ENCODE results near the gene EYA4. TPM values are rescaled to one million over a fixed set of nuclear protein-coding genes. Genes with fewer than 3 reads are reported as not detected.

EYA4 gene
- total RNA-seq, 4 donors from 2014 or later, result 0.09 to 1.1 (median 0.61) TPM

- TF ChIP-seq CTCF (IDR thresholded peaks at IDR 0.05) (no peak), POLR2A (IDR thresholded peaks at IDR 0.05) (no peak)
- Histone ChIP-seq H3K27ac (no peak overlapping the region), H3K9me3 (peaks cover 0 to 6% (median 5%) of the 10 kb centered on the region in 3 donors), H3K27me3 (no peaks in the 10 kb centered on the region), H3K36me3 (no peaks in the 10 kb centered on the region), H3K4me3 (no peak overlapping the region), H3K4me1 (no peaks in the 10 kb centered on the region)
- WGBS, 2 donors, result 7 to 13% methylated on average over 2 of the region's 2 CpGs
- intact Hi-C loops (cut with DNase I), result no loop called here
- no peak for DNase-seq
Measured at GRCh38 chr6:133214267-133214666, 26.9 kb upstream of the EYA4 start.

- DNase-seq, result no peak
- H3K27me3 ChIP-seq, result no peaks in the 10 kb centered on the region
Measured at GRCh38 chr6:133218852-133219251, 22.3 kb upstream of the EYA4 start.

GRCh38 chr6:133223452-133224029 is 17.6 kb upstream of the EYA4 start:
- no peak for DNase-seq
- Histone ChIP-seq H3K36me3 (no peaks in the 10 kb centered on the region), H3K9me3 (no peaks in the 10 kb centered on the region), H3K4me1 (no peaks in the 10 kb centered on the region), H3K27ac (no peak overlapping the region), H3K27me3 (no peaks in the 10 kb centered on the region), H3K4me3 (no peak overlapping the region)
- WGBS, 2 donors, result 76 to 79% methylated on average over 3 of the region's 3 CpGs
- intact Hi-C loops (cut with DNase I), result no loop called here
- TF ChIP-seq POLR2A (IDR thresholded peaks at IDR 0.05), result no peak
- no peak for TF ChIP-seq CTCF (IDR thresholded peaks at IDR 0.05)

More at GRCh38 chr6:133218852-133219251, 22.3 kb upstream of the EYA4 start:
- intact Hi-C loops (cut with DNase I), result no loop called here
- TF ChIP-seq POLR2A (IDR thresholded peaks at IDR 0.05), result no peak
- no peak for TF ChIP-seq CTCF (IDR thresholded peaks at IDR 0.05)
- Histone ChIP-seq H3K36me3 (no peaks in the 10 kb centered on the region), H3K4me3 (no peak overlapping the region), H3K9me3 (no peaks in the 10 kb centered on the region), H3K4me1 (no peaks in the 10 kb centered on the region), H3K27ac (no peak overlapping the region)
- 33 to 39% methylated on average over 3 of the region's 3 CpGs for WGBS, 2 donors

GRCh38 chr6:133225560-133225959 is 15.6 kb upstream of the EYA4 start:
- no peak for DNase-seq
- Histone ChIP-seq H3K36me3 (no peaks in the 10 kb centered on the region), H3K27ac (no peak overlapping the region), H3K4me3 (no peak overlapping the region), H3K4me1 (no peaks in the 10 kb centered on the region), H3K9me3 (no peaks in the 10 kb centered on the region), H3K27me3 (no peaks in the 10 kb centered on the region)
- intact Hi-C loops (cut with DNase I), result no loop called here
- TF ChIP-seq CTCF (IDR thresholded peaks at IDR 0.05) (no peak), POLR2A (IDR thresholded peaks at IDR 0.05) (no peak)
- 82 to 91% methylated on average over 2 of the region's 2 CpGs for WGBS, 2 donors

GRCh38 chr6:133227344-133227743 is 13.8 kb upstream of the EYA4 start:
- no peaks in the 10 kb centered on the region for H3K36me3 ChIP-seq
- TF ChIP-seq POLR2A (IDR thresholded peaks at IDR 0.05) (no peak), CTCF (IDR thresholded peaks at IDR 0.05) (no peak)
- no peak overlapping the region for H3K4me3 ChIP-seq
- intact Hi-C loops (cut with DNase I), result no loop called here
- no peaks in the 10 kb centered on the region for H3K4me1 ChIP-seq
- H3K27ac ChIP-seq, result no peak overlapping the region
- no peaks in the 10 kb centered on the region for H3K27me3 ChIP-seq
- DNase-seq, result no peak
- no peaks in the 10 kb centered on the region for H3K9me3 ChIP-seq

Measured in esophagus squamous epithelium (tissue), 5 donors.